B cell (primary cell): ENCODE data around the gene LMLN. TPM values are rescaled to one million over a fixed set of nuclear protein-coding genes. Genes with fewer than 3 reads are reported as not detected.

ENCODE experiments used
- ATAC-seq: fragments of 200-7000 bp; cut with Tn5 transposase; one replicate; pipeline ENCODE4 v1.10.0; 2021; ENCODE audit warnings: low read depth, mild to moderate bottlenecking, moderate number of reproducible peaks, moderate library complexity
- CTCF ChIA-PET: fragments of 350-600 bp; sonication (Branson Sonifier 250); formaldehyde crosslinking; loops from one replicate; lab custom pipeline; 2021; ENCODE audit warnings: antibody characterized with exemption, inconsistent platforms; lab: Charles Lee
- POLR2A ChIA-PET: fragments of 350-600 bp; sonication (Branson Sonifier 250); formaldehyde crosslinking; loops from one replicate; lab custom pipeline; 2021; ENCODE audit warnings: antibody characterized with exemption; lab: Charles Lee
- DNase-seq: peaks from one replicate; pipeline ENCODE4 v3.0.0; 2013
- H2AFZ ChIP-seq: 2 replicates; pipeline ENCODE4 v1.6.1; 2012; ENCODE audit warnings: mild to moderate bottlenecking, low read depth, low read length; ENCODE audit not compliant: insufficient read depth, poor library complexity, severe bottlenecking
- H3K27ac ChIP-seq, 2 donors: 1 replicate in 1 of 2; 2 replicates in 1 of 2; pipeline ENCODE4 v1.5.1; 2012 to 2013; ENCODE audit warnings: low read length in 2 of 2, mild to moderate bottlenecking in 2 of 2, moderate library complexity in 1 of 2
- H3K27me3 ChIP-seq, 4 experiments: fragments of 200-600 bp in 1 of 4; sonication (generic) in 1 of 4; replicated peaks in 1 of 4; 1 replicate in 2 of 4; 2 replicates in 2 of 4; pipeline versions ENCODE4 v1.6.1 to v1.7.0; 2013 to 2016; ENCODE audit warnings: low read length in 3 of 4, mild to moderate bottlenecking in 2 of 4, mixed read lengths in 1 of 4, moderate library complexity in 1 of 4; ENCODE audit not compliant: insufficient read depth in 4 of 4, control insufficient read depth in 3 of 4; ENCODE audit errors: control extremely low read depth in 1 of 4
- H3K36me3 ChIP-seq, 2 experiments: replicated peaks in 1 of 2; 1 replicate in 1 of 2; 2 replicates in 1 of 2; pipeline versions ENCODE4 v1.6.1 to v1.7.1; 2013; ENCODE audit warnings: low read length in 1 of 2; ENCODE audit not compliant: insufficient read depth in 2 of 2, control insufficient read depth in 1 of 2; ENCODE audit errors: control extremely low read depth in 1 of 2, extremely low read depth in 1 of 2
- H3K4me1 ChIP-seq, 2 donors: fragments of 200-600 bp in 1 of 2; sonication (generic) in 1 of 2; 1 replicate in 1 of 2; 2 replicates in 1 of 2; pipeline versions ENCODE4 v1.5.1 to v1.6.1; 2013 to 2017; ENCODE audit warnings: low read length in 2 of 2; ENCODE audit not compliant: control insufficient read depth in 2 of 2, insufficient read depth in 2 of 2
- H3K4me2 ChIP-seq: replicated peaks from 2 replicates; pipeline ENCODE3; 2012; ENCODE audit warnings: mild to moderate bottlenecking, low read depth, low read length; ENCODE audit not compliant: poor library complexity, severe bottlenecking
- H3K4me3 ChIP-seq, 5 experiments: fragments of 200-600 bp in 1 of 5; sonication (generic) in 1 of 5; 1 replicate in 3 of 5; 2 replicates in 2 of 5; pipeline versions ENCODE4 v1.5.1 to v1.7.0; 2011 to 2016; ENCODE audit warnings: low read length in 4 of 5, mild to moderate bottlenecking in 4 of 5, low read depth in 2 of 5, control low read depth in 1 of 5, moderate library complexity in 1 of 5; ENCODE audit not compliant: insufficient read depth in 1 of 5; ENCODE audit errors: control extremely low read depth in 1 of 5, extremely low read depth in 1 of 5
- H3K79me2 ChIP-seq: fragments of 200-600 bp; sonication (generic); one replicate; pipeline ENCODE4 v1.6.0; 2016; ENCODE audit warnings: low read length; ENCODE audit not compliant: control insufficient read depth, insufficient read depth
- H3K9ac ChIP-seq: fragments of 200-600 bp; sonication (generic); 2 replicates; pipeline ENCODE4 v1.6.1; 2017; ENCODE audit warnings: mild to moderate bottlenecking, low read length, moderate library complexity
- H3K9me3 ChIP-seq, 3 donors: one replicate each; pipeline versions ENCODE4 v1.6.1 to v1.7.1; 2013; ENCODE audit warnings: low read length in 2 of 3; ENCODE audit not compliant: control insufficient read depth in 2 of 3, insufficient read depth in 1 of 3; ENCODE audit errors: control extremely low read depth in 1 of 3
- H4K20me1 ChIP-seq: 2 replicates; pipeline ENCODE4 v1.6.0; 2012; ENCODE audit warnings: mild to moderate bottlenecking, low read length; ENCODE audit not compliant: insufficient read depth, control insufficient read depth, poor library complexity, severe bottlenecking
- H3K27ac Mint-ChIP-seq: one replicate; pipeline ENCODE4 v1.8.0; 2021; ENCODE audit warnings: mixed read lengths
- H3K27me3 Mint-ChIP-seq: one replicate; pipeline ENCODE4 v1.8.0; 2021; ENCODE audit warnings: mixed read lengths
- H3K4me1 Mint-ChIP-seq: one replicate; pipeline ENCODE4 v1.8.0; 2021; ENCODE audit warnings: mixed read lengths
- H3K4me3 Mint-ChIP-seq: one replicate; pipeline ENCODE4 v1.8.0; 2021; ENCODE audit warnings: mixed read lengths
- H3K9me3 Mint-ChIP-seq: one replicate; pipeline ENCODE4 v1.8.0; 2022; ENCODE audit warnings: mixed read lengths; ENCODE audit not compliant: insufficient read depth
- CTCF ChIP-seq: fragments of 200-600 bp; IDR thresholded peaks from one replicate; pipeline ENCODE4 v1.8.0; 2022; ENCODE audit warnings: antibody characterized with exemption, mild to moderate bottlenecking
- EZH2 ChIP-seq: IDR thresholded peaks from 2 replicates; pipeline ENCODE4 v1.6.1; 2012; ENCODE audit warnings: borderline replicate concordance, low read depth, mild to moderate bottlenecking, moderate library complexity, low read length; ENCODE audit not compliant: insufficient read depth, poor library complexity, severe bottlenecking
- WGBS: methylation state at CpG from one replicate; pipeline ENCODE4 v1.1.5; 2013; ENCODE audit warnings: missing lambda C conversion rate; ENCODE audit not compliant: insufficient coverage; 5-methylcytosine and 5-hydroxymethylcytosine counted together
- intact Hi-C: fragments of 100-400 bp; cut with micrococcal nuclease; formaldehyde crosslinking; loops from one replicate; pipeline ENCODE4 v1.10.0; 2022
- polyA plus RNA-seq: library from polyadenylated mRNA; depleted of rRNA; stranded (reverse); fragments of >200 nt; gene quantifications from 2 replicates; pipeline ENCODE4 v1.2.3, GENCODE V29; 2012
- total RNA-seq, 2 donors: library from RNA; stranded (reverse); fragments of 120-200 nt in 1 of 2; gene quantifications; 1 replicate in 1 of 2; 2 replicates in 1 of 2; pipeline versions ENCODE4 v1.2.3 to v1.2.4, GENCODE V29; 2013 to 2022

LMLN gene
- total and polyA plus RNA-seq, 2 donors (not counting 1 experiment from before 2014, with no cell fraction given) = 1.4 to 6.7 TPM

- no peak overlapping the region for H2AFZ ChIP-seq
- H3K27me3 ChIP-seq = no peaks in the 10 kb centered on the region
- no peak overlapping the region for H3K4me3 ChIP-seq
- CTCF ChIA-PET = no interaction called here
- H3K9me3 ChIP-seq = peaks cover 0 to 5% (median 3%) of the 10 kb centered on the region in 3 donors
- Mint-ChIP-seq H3K27me3 (no peaks in the 10 kb centered on the region), H3K27ac (no peak overlapping the region), H3K4me3 (no peak overlapping the region), H3K4me1 (no peaks in the 10 kb centered on the region), H3K9me3 (no peaks in the 10 kb centered on the region)
- H4K20me1 ChIP-seq = no peaks in the 10 kb centered on the region
- POLR2A ChIA-PET = no interaction called here
- TF ChIP-seq CTCF = no peak
- TF ChIP-seq EZH2 = no peak
- H3K79me2 ChIP-seq = no peaks in the 10 kb centered on the region
- no peak overlapping the region for H3K9ac ChIP-seq
- intact Hi-C loops = no loop called here
- H3K4me2 ChIP-seq = no peak overlapping the region
- no peak for DNase-seq
- no peak for ATAC-seq
- H3K27ac ChIP-seq = no peak overlapping the region
- H3K36me3 ChIP-seq = no peaks in the 10 kb centered on the region
- no CpG with 5 or more reads among the region's 8 CpGs for WGBS
- no peaks in the 10 kb centered on the region for H3K4me1 ChIP-seq
These were observed 15.3 kb downstream of the LMLN start for GRCh38 chr3:197975311-197975710.

GRCh38 chr3:197983076-197983475, 23.1 kb downstream of the LMLN start:
- WGBS = 100% methylated on average over 1 of the region's 1 CpG
- Mint-ChIP-seq H3K4me3 (no peak overlapping the region), H3K27me3 (no peaks in the 10 kb centered on the region), H3K27ac (no peak overlapping the region), H3K9me3 (no peaks in the 10 kb centered on the region), H3K4me1 (peaks cover 2% of the 10 kb centered on the region)
- intact Hi-C loops = no loop called here
- no peaks in the 10 kb centered on the region for H4K20me1 ChIP-seq
- H3K36me3 ChIP-seq = no peaks in the 10 kb centered on the region
- POLR2A ChIA-PET = no interaction called here
- no peak overlapping the region for H3K4me3 ChIP-seq
- no peaks in the 10 kb centered on the region for H3K9me3 ChIP-seq
- H3K27ac ChIP-seq = no peak overlapping the region
- DNase-seq = no peak
- no peaks in the 10 kb centered on the region for H3K27me3 ChIP-seq
- CTCF ChIA-PET = no interaction called here
- H3K4me2 ChIP-seq = no peak overlapping the region
- H2AFZ ChIP-seq = no peak overlapping the region
- no peak for ATAC-seq
- H3K79me2 ChIP-seq = no peaks in the 10 kb centered on the region
- H3K4me1 ChIP-seq = peaks cover 2 to 5% of the 10 kb centered on the region in 2 donors
- H3K9ac ChIP-seq = no peak overlapping the region
- TF ChIP-seq EZH2 (no peak), CTCF (no peak)
